Neural cell (in vitro differentiated cells): Measurements from ENCODE around the gene CAMK2B. TPM values are rescaled to one million over a fixed set of nuclear protein-coding genes. Genes with fewer than 3 reads are reported as not detected.

Experiments
- H2AFZ ChIP-seq: fragments of 200-600, 300-800 bp; sonication (generic), shearing (Covaris generic); 2 replicates; pipeline ENCODE4 v1.6.0; 2014; ENCODE audit warnings: low read depth, mild to moderate bottlenecking, antibody characterized with exemption, low read length, moderate library complexity
- H3F3A ChIP-seq: fragments of 200-600 bp; shearing (Covaris generic); 2 replicates; pipeline ENCODE4 v1.6.1; 2016; ENCODE audit warnings: mild to moderate bottlenecking, moderate library complexity, mixed read lengths, antibody characterized with exemption, low read length; ENCODE audit not compliant: insufficient read depth, poor library complexity, severe bottlenecking
- H3K27ac ChIP-seq: fragments of 200-600, 300-800 bp; sonication (generic), shearing (Covaris generic); 2 replicates; pipeline ENCODE4 v1.5.1; 2014; ENCODE audit warnings: mild to moderate bottlenecking, low read length, moderate library complexity
- H3K27me3 ChIP-seq: fragments of 300-800, 200-600 bp; sonication (generic), shearing (Covaris generic); 2 replicates; pipeline ENCODE4 v1.6.0; 2014; ENCODE audit warnings: mild to moderate bottlenecking, low read depth, low read length, moderate library complexity; ENCODE audit not compliant: insufficient read depth
- H3K36me3 ChIP-seq: fragments of 300-800, 200-600 bp; sonication (generic), shearing (Covaris generic); 2 replicates; pipeline ENCODE4 v1.5.1; 2014; ENCODE audit warnings: mild to moderate bottlenecking, antibody characterized with exemption, low read length, moderate library complexity; ENCODE audit not compliant: insufficient read depth
- H3K4me2 ChIP-seq: fragments of 300-800, 200-600 bp; sonication (generic), shearing (Covaris generic); 2 replicates; pipeline ENCODE4 v1.6.0; 2014; ENCODE audit warnings: mild to moderate bottlenecking, low read length
- H3K4me3 ChIP-seq: fragments of 300-800, 200-600 bp; sonication (generic), shearing (Covaris generic); 2 replicates; pipeline ENCODE4 v1.5.1; 2014; ENCODE audit warnings: mild to moderate bottlenecking, low read length, moderate library complexity
- H3K79me2 ChIP-seq: fragments of 200-600 bp; shearing (Covaris generic); replicated peaks from 2 replicates; pipeline ENCODE4 v1.6.0; 2014; ENCODE audit warnings: mild to moderate bottlenecking, low read length, moderate library complexity; ENCODE audit not compliant: insufficient read depth
- H3K9ac ChIP-seq: fragments of 300-800, 200-600 bp; sonication (generic), shearing (Covaris generic); 2 replicates; pipeline ENCODE4 v1.6.1; 2016; ENCODE audit warnings: mild to moderate bottlenecking, low read length, mixed read lengths
- H3K9me2 ChIP-seq: fragments of 200-600 bp; shearing (Covaris generic); 2 replicates; pipeline ENCODE4 v1.6.1; 2016; ENCODE audit warnings: mild to moderate bottlenecking, low read length, mixed read lengths; ENCODE audit not compliant: insufficient read depth
- H3K9me3 ChIP-seq: fragments of 200-600, 300-800 bp; sonication (generic), shearing (Covaris generic); 2 replicates; pipeline ENCODE4 v1.6.1; 2016; ENCODE audit warnings: mild to moderate bottlenecking, mixed run types, low read length, moderate library complexity, mixed read lengths
- H4K20me1 ChIP-seq: fragments of 200-600 bp; shearing (Covaris generic); 2 replicates; pipeline ENCODE4 v1.6.1; 2016; ENCODE audit warnings: mild to moderate bottlenecking, mixed run types; ENCODE audit not compliant: insufficient read depth
- EP300 ChIP-seq: fragments of 450-650 bp; conservative IDR thresholded peaks from 2 replicates; pipeline ENCODE4 v1.6.1; 2014; ENCODE audit warnings: antibody characterized with exemption, mild to moderate bottlenecking, moderate library complexity; ENCODE audit not compliant: poor library complexity, severe bottlenecking
- EZH2 ChIP-seq: fragments of 200-600, 300-800 bp; shearing (Covaris generic), sonication (generic); IDR thresholded peaks from 2 replicates; pipeline ENCODE4 v1.6.1; 2014; ENCODE audit warnings: antibody characterized with exemption, low read length, borderline replicate concordance, mild to moderate bottlenecking; ENCODE audit not compliant: insufficient read depth, poor library complexity, severe bottlenecking
- MXI1 ChIP-seq: fragments of 450-650 bp; conservative IDR thresholded peaks from 2 replicates; pipeline ENCODE4 v1.6.1; 2014; ENCODE audit warnings: antibody characterized with exemption, mild to moderate bottlenecking; ENCODE audit not compliant: poor library complexity, severe bottlenecking
- POLR2AphosphoS5 ChIP-seq: IDR thresholded peaks from 2 replicates; pipeline ENCODE4 v1.6.1; 2012
- RAD21 ChIP-seq: fragments of 450-650 bp; conservative IDR thresholded peaks from 2 replicates; pipeline ENCODE4 v1.6.1; 2014; ENCODE audit warnings: antibody characterized with exemption, mild to moderate bottlenecking, moderate library complexity
- SMC3 ChIP-seq: fragments of 450-650 bp; conservative IDR thresholded peaks from 2 replicates; pipeline ENCODE4 v1.6.1; 2014; ENCODE audit warnings: antibody characterized with exemption, mild to moderate bottlenecking, moderate library complexity; ENCODE audit not compliant: poor library complexity
- TAF1 ChIP-seq: IDR thresholded peaks from 2 replicates; pipeline ENCODE4 v1.6.1; 2012; ENCODE audit warnings: low read depth
- polyA plus RNA-seq: library from polyadenylated mRNA; depleted of rRNA; stranded (reverse); fragments of >200 nt; gene quantifications from 2 replicates; pipeline ENCODE4 v1.2.3, GENCODE V29; 2014
- TF ChIP-seq, protein P1 (sequence below): fragments of 450-650 bp; IDR thresholded peaks from 2 replicates; pipeline ENCODE4 v1.5.1; 2014; ENCODE audit warnings: antibody characterized with exemption, mild to moderate bottlenecking, moderate library complexity; ENCODE audit not compliant: poor library complexity, severe bottlenecking
- TF ChIP-seq, protein P2 (sequence below): IDR thresholded peaks from 2 replicates; pipeline ENCODE4 v1.6.1; 2012; ENCODE audit warnings: borderline replicate concordance

The CAMK2B gene
- polyA plus RNA-seq, 1 donor from 2014 or later, result 67.3 TPM

DNA sequence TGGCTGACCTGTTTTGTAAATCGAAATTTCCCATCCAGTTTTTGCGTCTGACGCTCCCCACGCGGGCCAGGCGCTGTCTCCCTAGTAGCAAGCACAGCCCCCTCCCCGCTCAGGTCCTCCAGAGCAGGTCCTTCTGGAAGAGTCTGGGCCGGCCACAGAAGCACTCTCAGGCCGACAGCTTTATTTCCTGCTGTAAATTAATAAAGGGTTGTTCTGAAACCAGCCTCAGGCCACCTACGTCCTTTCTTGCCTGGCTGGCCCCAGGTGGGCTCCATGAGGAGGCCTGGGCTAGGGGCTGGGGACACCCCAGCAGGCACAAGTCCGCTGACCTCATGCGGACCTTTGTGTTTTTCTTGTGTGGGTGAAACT, 35.2 kb downstream of the CAMK2B start:
- Histone ChIP-seq H3K9me3 (no peaks in the 10 kb centered on the region), H3K4me2 (no peak overlapping the region), H3F3A (no peaks in the 10 kb centered on the region), H3K27me3 (no peaks in the 10 kb centered on the region), H2AFZ (no peak overlapping the region), H3K27ac (no peak overlapping the region), H3K79me2 (no peaks in the 10 kb centered on the region), H3K4me3 (no peak overlapping the region), H3K9me2 (no peaks in the 10 kb centered on the region), H4K20me1 (no peaks in the 10 kb centered on the region), H3K36me3 (no peaks in the 10 kb centered on the region), H3K9ac (no peak overlapping the region)
- no peak for TF ChIP-seq MXI1
- TF ChIP-seq, protein P1, sequence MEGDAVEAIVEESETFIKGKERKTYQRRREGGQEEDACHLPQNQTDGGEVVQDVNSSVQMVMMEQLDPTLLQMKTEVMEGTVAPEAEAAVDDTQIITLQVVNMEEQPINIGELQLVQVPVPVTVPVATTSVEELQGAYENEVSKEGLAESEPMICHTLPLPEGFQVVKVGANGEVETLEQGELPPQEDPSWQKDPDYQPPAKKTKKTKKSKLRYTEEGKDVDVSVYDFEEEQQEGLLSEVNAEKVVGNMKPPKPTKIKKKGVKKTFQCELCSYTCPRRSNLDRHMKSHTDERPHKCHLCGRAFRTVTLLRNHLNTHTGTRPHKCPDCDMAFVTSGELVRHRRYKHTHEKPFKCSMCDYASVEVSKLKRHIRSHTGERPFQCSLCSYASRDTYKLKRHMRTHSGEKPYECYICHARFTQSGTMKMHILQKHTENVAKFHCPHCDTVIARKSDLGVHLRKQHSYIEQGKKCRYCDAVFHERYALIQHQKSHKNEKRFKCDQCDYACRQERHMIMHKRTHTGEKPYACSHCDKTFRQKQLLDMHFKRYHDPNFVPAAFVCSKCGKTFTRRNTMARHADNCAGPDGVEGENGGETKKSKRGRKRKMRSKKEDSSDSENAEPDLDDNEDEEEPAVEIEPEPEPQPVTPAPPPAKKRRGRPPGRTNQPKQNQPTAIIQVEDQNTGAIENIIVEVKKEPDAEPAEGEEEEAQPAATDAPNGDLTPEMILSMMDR, result no peak
- TF ChIP-seq RAD21, result no peak
- no peak for TF ChIP-seq SMC3
- no peak for TF ChIP-seq POLR2AphosphoS5
- TF ChIP-seq EZH2, result no peak
- TF ChIP-seq, protein P2, sequence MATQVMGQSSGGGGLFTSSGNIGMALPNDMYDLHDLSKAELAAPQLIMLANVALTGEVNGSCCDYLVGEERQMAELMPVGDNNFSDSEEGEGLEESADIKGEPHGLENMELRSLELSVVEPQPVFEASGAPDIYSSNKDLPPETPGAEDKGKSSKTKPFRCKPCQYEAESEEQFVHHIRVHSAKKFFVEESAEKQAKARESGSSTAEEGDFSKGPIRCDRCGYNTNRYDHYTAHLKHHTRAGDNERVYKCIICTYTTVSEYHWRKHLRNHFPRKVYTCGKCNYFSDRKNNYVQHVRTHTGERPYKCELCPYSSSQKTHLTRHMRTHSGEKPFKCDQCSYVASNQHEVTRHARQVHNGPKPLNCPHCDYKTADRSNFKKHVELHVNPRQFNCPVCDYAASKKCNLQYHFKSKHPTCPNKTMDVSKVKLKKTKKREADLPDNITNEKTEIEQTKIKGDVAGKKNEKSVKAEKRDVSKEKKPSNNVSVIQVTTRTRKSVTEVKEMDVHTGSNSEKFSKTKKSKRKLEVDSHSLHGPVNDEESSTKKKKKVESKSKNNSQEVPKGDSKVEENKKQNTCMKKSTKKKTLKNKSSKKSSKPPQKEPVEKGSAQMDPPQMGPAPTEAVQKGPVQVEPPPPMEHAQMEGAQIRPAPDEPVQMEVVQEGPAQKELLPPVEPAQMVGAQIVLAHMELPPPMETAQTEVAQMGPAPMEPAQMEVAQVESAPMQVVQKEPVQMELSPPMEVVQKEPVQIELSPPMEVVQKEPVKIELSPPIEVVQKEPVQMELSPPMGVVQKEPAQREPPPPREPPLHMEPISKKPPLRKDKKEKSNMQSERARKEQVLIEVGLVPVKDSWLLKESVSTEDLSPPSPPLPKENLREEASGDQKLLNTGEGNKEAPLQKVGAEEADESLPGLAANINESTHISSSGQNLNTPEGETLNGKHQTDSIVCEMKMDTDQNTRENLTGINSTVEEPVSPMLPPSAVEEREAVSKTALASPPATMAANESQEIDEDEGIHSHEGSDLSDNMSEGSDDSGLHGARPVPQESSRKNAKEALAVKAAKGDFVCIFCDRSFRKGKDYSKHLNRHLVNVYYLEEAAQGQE, result no peak
- no peak for TF ChIP-seq TAF1
- TF ChIP-seq EP300, result no peak

DNA sequence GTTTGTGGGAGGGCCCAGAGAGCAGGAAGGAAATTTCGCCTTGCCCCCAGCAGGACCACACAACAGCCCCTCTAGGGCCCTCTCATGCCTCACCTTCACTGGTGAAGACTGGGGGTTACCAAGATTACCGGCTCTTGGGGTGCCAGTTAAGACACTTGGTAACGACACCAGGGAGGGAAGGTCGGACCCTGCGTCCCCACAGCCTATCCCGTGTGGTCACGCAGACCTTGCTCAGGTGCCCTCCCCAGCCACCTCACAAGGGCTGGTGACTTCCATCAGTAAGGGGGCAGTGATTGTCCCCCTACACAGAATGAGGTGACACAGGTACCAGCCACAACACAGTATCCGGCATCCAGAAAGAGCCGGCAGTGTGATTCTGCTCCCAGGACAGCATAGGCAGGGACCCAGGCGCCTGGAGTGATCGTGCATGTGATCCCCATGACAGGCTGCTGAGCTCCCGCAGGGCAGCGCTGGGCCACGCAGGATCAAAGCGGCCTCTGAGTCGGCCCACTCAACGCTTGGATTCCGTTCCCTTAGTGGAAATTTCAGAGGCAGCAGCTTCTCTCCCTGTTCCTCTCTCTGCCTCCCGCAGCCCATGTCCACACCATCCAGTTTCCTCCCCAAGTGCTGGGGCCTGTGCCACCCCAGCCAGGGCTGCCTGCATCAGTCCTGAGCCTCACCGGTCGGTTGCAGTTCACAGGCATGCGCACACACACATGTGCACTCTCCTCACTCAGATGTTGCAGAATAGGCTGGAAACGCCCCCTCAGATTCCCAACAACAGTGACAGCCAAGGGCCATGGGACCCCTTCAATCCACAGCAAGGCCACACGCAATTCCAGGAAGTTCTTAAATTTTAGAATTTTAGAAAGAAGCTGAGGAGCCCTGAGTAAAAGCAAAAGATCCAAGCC, 35.8 kb downstream of the CAMK2B start:
- Histone ChIP-seq H3K4me3 (no peak overlapping the region), H3K4me2 (no peak overlapping the region), H3K9ac (no peak overlapping the region), H3F3A (no peaks in the 10 kb centered on the region), H2AFZ (no peak overlapping the region), H3K79me2 (no peaks in the 10 kb centered on the region), H3K9me3 (no peaks in the 10 kb centered on the region), H3K27ac (no peak overlapping the region), H3K36me3 (no peaks in the 10 kb centered on the region), H3K9me2 (no peaks in the 10 kb centered on the region), H4K20me1 (no peaks in the 10 kb centered on the region), H3K27me3 (no peaks in the 10 kb centered on the region)
- no peak for TF ChIP-seq MXI1
- no peak for TF ChIP-seq RAD21
- TF ChIP-seq, protein P1, result no peak
- no peak for TF ChIP-seq SMC3
- no peak for TF ChIP-seq EP300
